ENCODE measurements around the gene ARIH2. TPM values are rescaled to one million over a fixed set of nuclear protein-coding genes. Genes with fewer than 3 reads are reported as not detected.

ARIH2 gene
- total RNA-seq, 1 experiment from 2014 or later: 106 TPM

- H3K4me1 ChIP-seq: no peaks in the 10 kb centered on the region
- ChIA-PET CTCF (no interaction called here), POLR2A (no interaction called here)
- Mint-ChIP-seq H3K27ac (ENCODE audit: unreplicated experiment) (no peak overlapping the region), H3K27me3 (ENCODE audit: insufficient read depth, unreplicated experiment) (no peaks in the 10 kb centered on the region), H3K36me3 (ENCODE audit: insufficient read depth, unreplicated experiment) (no peaks in the 10 kb centered on the region), H3K4me1 (ENCODE audit: low read depth, unreplicated experiment) (no peaks in the 10 kb centered on the region), H3K4me3 (ENCODE audit: unreplicated experiment) (no peak overlapping the region), H3K9me3 (ENCODE audit: unreplicated experiment) (no peaks in the 10 kb centered on the region)
- intact Hi-C loops (cut with micrococcal nuclease; ENCODE audit: unreplicated experiment): no loop called here
- no peak for DNase-seq
- no peaks in the 10 kb centered on the region for H3K36me3 ChIP-seq (ENCODE audit: control insufficient read depth, insufficient read depth, low read length)
- no TSS peak for BruUV-seq (replicated peaks)
- TF ChIP-seq, protein P1, sequence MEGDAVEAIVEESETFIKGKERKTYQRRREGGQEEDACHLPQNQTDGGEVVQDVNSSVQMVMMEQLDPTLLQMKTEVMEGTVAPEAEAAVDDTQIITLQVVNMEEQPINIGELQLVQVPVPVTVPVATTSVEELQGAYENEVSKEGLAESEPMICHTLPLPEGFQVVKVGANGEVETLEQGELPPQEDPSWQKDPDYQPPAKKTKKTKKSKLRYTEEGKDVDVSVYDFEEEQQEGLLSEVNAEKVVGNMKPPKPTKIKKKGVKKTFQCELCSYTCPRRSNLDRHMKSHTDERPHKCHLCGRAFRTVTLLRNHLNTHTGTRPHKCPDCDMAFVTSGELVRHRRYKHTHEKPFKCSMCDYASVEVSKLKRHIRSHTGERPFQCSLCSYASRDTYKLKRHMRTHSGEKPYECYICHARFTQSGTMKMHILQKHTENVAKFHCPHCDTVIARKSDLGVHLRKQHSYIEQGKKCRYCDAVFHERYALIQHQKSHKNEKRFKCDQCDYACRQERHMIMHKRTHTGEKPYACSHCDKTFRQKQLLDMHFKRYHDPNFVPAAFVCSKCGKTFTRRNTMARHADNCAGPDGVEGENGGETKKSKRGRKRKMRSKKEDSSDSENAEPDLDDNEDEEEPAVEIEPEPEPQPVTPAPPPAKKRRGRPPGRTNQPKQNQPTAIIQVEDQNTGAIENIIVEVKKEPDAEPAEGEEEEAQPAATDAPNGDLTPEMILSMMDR (IDR thresholded peaks at IDR 0.05; ENCODE audit: insufficient read depth in 1 of 2, low read depth in 1 of 2, low read length in 1 of 2, severe bottlenecking in 1 of 2, unreplicated experiment in 1 of 2): no peak
- no peak overlapping the region for H3K4me3 ChIP-seq (ENCODE audit: low read depth, low read length)
- no peaks in the 10 kb centered on the region for H3K9me3 ChIP-seq
- no peaks in the 10 kb centered on the region for H3K27me3 ChIP-seq (replicated peaks; ENCODE audit: control insufficient read depth, insufficient read depth, low read length)
Observed at GRCh38 chr3:48879994-48880377, 38.7 kb upstream of the ARIH2 start.

- POLR2A ChIA-PET: no interaction called here
Observed at GRCh38 chr3:48881006-48881405, 37.6 kb upstream of the ARIH2 start.

GRCh38 chr3:48881652-48882114, 37.0 kb upstream of the ARIH2 start:
- Mint-ChIP-seq H3K27me3 (ENCODE audit: insufficient read depth, unreplicated experiment) (no peaks in the 10 kb centered on the region), H3K9me3 (ENCODE audit: unreplicated experiment) (no peaks in the 10 kb centered on the region), H3K36me3 (ENCODE audit: insufficient read depth, unreplicated experiment) (no peaks in the 10 kb centered on the region), H3K4me1 (ENCODE audit: low read depth, unreplicated experiment) (no peaks in the 10 kb centered on the region), H3K27ac (ENCODE audit: unreplicated experiment) (no peak overlapping the region), H3K4me3 (ENCODE audit: unreplicated experiment) (no peak overlapping the region)
- BruUV-seq (replicated peaks): no TSS peak
- POLR2A ChIA-PET: no interaction called here
- Histone ChIP-seq H3K27me3 (replicated peaks; ENCODE audit: control insufficient read depth, insufficient read depth, low read length) (no peaks in the 10 kb centered on the region), H3K36me3 (ENCODE audit: control insufficient read depth, insufficient read depth, low read length) (no peaks in the 10 kb centered on the region), H3K4me3 (ENCODE audit: low read depth, low read length) (no peak overlapping the region), H3K9me3 (no peaks in the 10 kb centered on the region), H3K4me1 (no peaks in the 10 kb centered on the region)
- intact Hi-C loops (cut with micrococcal nuclease; ENCODE audit: unreplicated experiment): no loop called here
- DNase-seq: no peak
- CTCF ChIA-PET: no interaction called here
- TF ChIP-seq, protein P1 (IDR thresholded peaks at IDR 0.05; ENCODE audit: insufficient read depth in 1 of 2, low read depth in 1 of 2, low read length in 1 of 2, severe bottlenecking in 1 of 2, unreplicated experiment in 1 of 2): no peak

More at GRCh38 chr3:48881006-48881405, 37.6 kb upstream of the ARIH2 start:
- Mint-ChIP-seq H3K36me3 (ENCODE audit: insufficient read depth, unreplicated experiment) (no peaks in the 10 kb centered on the region), H3K27me3 (ENCODE audit: insufficient read depth, unreplicated experiment) (no peaks in the 10 kb centered on the region), H3K4me3 (ENCODE audit: unreplicated experiment) (no peak overlapping the region), H3K27ac (ENCODE audit: unreplicated experiment) (no peak overlapping the region), H3K9me3 (ENCODE audit: unreplicated experiment) (no peaks in the 10 kb centered on the region), H3K4me1 (ENCODE audit: low read depth, unreplicated experiment) (no peaks in the 10 kb centered on the region)
- DNase-seq: no peak
- CTCF ChIA-PET: no interaction called here
- Histone ChIP-seq H3K9me3 (no peaks in the 10 kb centered on the region), H3K36me3 (ENCODE audit: control insufficient read depth, insufficient read depth, low read length) (no peaks in the 10 kb centered on the region), H3K4me3 (ENCODE audit: low read depth, low read length) (no peak overlapping the region), H3K4me1 (no peaks in the 10 kb centered on the region), H3K27me3 (replicated peaks; ENCODE audit: control insufficient read depth, insufficient read depth, low read length) (no peaks in the 10 kb centered on the region)
- TF ChIP-seq, protein P1 (IDR thresholded peaks at IDR 0.05; ENCODE audit: insufficient read depth in 1 of 2, low read depth in 1 of 2, low read length in 1 of 2, severe bottlenecking in 1 of 2, unreplicated experiment in 1 of 2): no peak
- no TSS peak for BruUV-seq (replicated peaks)
- intact Hi-C loops (cut with micrococcal nuclease; ENCODE audit: unreplicated experiment): no loop called here

Data from Caco-2 (cell line).